HepG2 (cell line): ENCODE measurements around the gene DCAF4. TPM values are rescaled to one million over a fixed set of nuclear protein-coding genes. Genes with fewer than 3 reads are reported as not detected.

ENCODE experiments used
- ATAC-seq: fragments of 200-7000 bp; cut with Tn5 transposase; 3 replicates; pipeline ENCODE4 v1.9.1; 2020; ENCODE audit warnings: mild to moderate bottlenecking, moderate library complexity
- BruUV-seq: library from RNA; stranded (reverse); fragments of 400-500 nt; replicated peaks from 2 replicates; lab custom pipeline; 2021; lab: Mats Ljungman, UMichigan
- CTCF ChIA-PET: fragments of 300-600 bp; formaldehyde crosslinking; extraction: SDS; loops from one replicate; lab custom pipeline; 2021; ENCODE audit warnings: low total read pairs, inconsistent platforms, low intra/inter-chr PET ratio; lab: Yijun Ruan, JAX
- POLR2A ChIA-PET: fragments of 350-600 bp; sonication (Branson Sonifier 250); formaldehyde crosslinking; loops from one replicate; lab custom pipeline; 2020; ENCODE audit warnings: antibody characterized with exemption, inconsistent platforms; lab: Yijun Ruan, JAX
- DNase-seq: peaks from one replicate; pipeline ENCODE4 v3.0.0-alpha.2; 2015; ENCODE audit warnings: low spot score
- FAIRE-seq: peaks from 3 replicates; lab custom pipeline; 2011; peaks lifted over from hg19 to GRCh38; lab: Jason Lieb, UNC
- H2AFZ ChIP-seq: one replicate; pipeline ENCODE4 v1.6.1; 2011; ENCODE audit warnings: low read length, inconsistent platforms
- H3K27ac ChIP-seq: fragments of 300-600 bp; 3 replicates; pipeline ENCODE4 v1.8.0; 2011; ENCODE audit warnings: mixed run types, mild to moderate bottlenecking, mixed read lengths, low read length, inconsistent platforms; ENCODE audit not compliant: insufficient read depth; ENCODE audit errors: extremely low read length
- H3K27me3 ChIP-seq, 2 experiments: fragments of 200-600 bp in 1 of 2; 2 replicates in 1 of 2; 3 replicates in 1 of 2; pipeline versions ENCODE4 v1.6.0 to v1.8.0; 2011; ENCODE audit warnings: low read length in 2 of 2, mild to moderate bottlenecking in 2 of 2, moderate library complexity in 2 of 2, inconsistent platforms in 1 of 2; ENCODE audit not compliant: insufficient read depth in 2 of 2, control insufficient read depth in 1 of 2
- H3K36me3 ChIP-seq, 2 experiments: fragments of 200-600 bp in 1 of 2; replicated peaks in 1 of 2; 2 replicates in 1 of 2; 3 replicates in 1 of 2; pipeline versions ENCODE4 v1.5.1 to v1.8.0; 2011; ENCODE audit warnings: low read length in 2 of 2, inconsistent platforms in 1 of 2; ENCODE audit not compliant: insufficient read depth in 2 of 2, control insufficient read depth in 1 of 2
- H3K4me1 ChIP-seq: 2 replicates; pipeline ENCODE4 v1.5.1; 2012; ENCODE audit warnings: low read length, inconsistent platforms; ENCODE audit not compliant: insufficient read depth
- H3K4me2 ChIP-seq: 2 replicates; pipeline ENCODE4 v1.6.0; 2011; ENCODE audit warnings: low read depth, low read length, inconsistent platforms
- H3K4me3 ChIP-seq, 3 experiments: fragments of 200-600 bp in 1 of 3; sonication (generic), shearing (Covaris generic) in 1 of 3; replicated peaks in 1 of 3; 2 replicates each; pipeline ENCODE4 v1.5.1; 2011 to 2016; ENCODE audit warnings: low read length in 3 of 3, inconsistent platforms in 2 of 3, low read depth in 2 of 3, mild to moderate bottlenecking in 2 of 3, control low read depth in 1 of 3, mixed read lengths in 1 of 3; ENCODE audit not compliant: insufficient read depth in 1 of 3
- H3K79me2 ChIP-seq: one replicate; pipeline ENCODE4 v1.6.1; 2011; ENCODE audit warnings: low read length, inconsistent platforms; ENCODE audit not compliant: insufficient read depth
- H3K9ac ChIP-seq: 2 replicates; pipeline ENCODE4 v1.6.0; 2011; ENCODE audit warnings: mild to moderate bottlenecking, low read depth, low read length, inconsistent platforms; ENCODE audit not compliant: insufficient read depth
- H3K9me3 ChIP-seq: 2 replicates; pipeline ENCODE4 v1.5.1; 2012; ENCODE audit warnings: mild to moderate bottlenecking, low read length
- H4K20me1 ChIP-seq: 2 replicates; pipeline ENCODE4 v1.6.0; 2011; ENCODE audit warnings: inconsistent platforms, mild to moderate bottlenecking, low read length, moderate library complexity; ENCODE audit not compliant: insufficient read depth
- ARHGAP35 ChIP-seq: sonication (generic); formaldehyde crosslinking; IDR thresholded peaks from 2 replicates; pipeline ENCODE4 v1.9.0; 2022; ENCODE audit warnings: mild to moderate bottlenecking, inconsistent platforms, moderate library complexity, missing genetic modification reagents, borderline replicate concordance
- ATF6 ChIP-seq: sonication (generic); formaldehyde crosslinking; conservative IDR thresholded peaks from 2 replicates; pipeline ENCODE4 v1.4.0; 2020; ENCODE audit warnings: missing genetic modification reagents
- CREB1 ChIP-seq, 2 experiments: fragments of 450-650 bp in 1 of 2; IDR thresholded peaks; 2 replicates each; pipeline ENCODE4 v1.6.1; 2016 to 2017; ENCODE audit warnings: control low read depth in 1 of 2, mild to moderate bottlenecking in 1 of 2, missing compliant biosample characterization in 1 of 2, missing genetic modification characterization in 1 of 2
- ESRRA ChIP-seq: sonication (generic); formaldehyde crosslinking; IDR thresholded peaks from 2 replicates; pipeline ENCODE4 v1.5.1; 2020; ENCODE audit warnings: mild to moderate bottlenecking, low read depth, missing genetic modification reagents
- ZNF552 ChIP-seq: sonication (generic); formaldehyde crosslinking; IDR thresholded peaks from 2 replicates; pipeline ENCODE4 v1.9.0; 2022; ENCODE audit warnings: missing genetic modification reagents, mild to moderate bottlenecking, borderline replicate concordance
- WGBS: methylation state at CpG from one replicate; pipeline ENCODE4 v1.1.6; 2017; ENCODE audit warnings: low lambda C conversion rate; 5-methylcytosine and 5-hydroxymethylcytosine counted together
- in situ Hi-C: cut with HindIII; loops from 2 replicates; pipeline ENCODE4 v1.10.0; 2017; ENCODE audit warnings: low pct_unique_long_range_greater_than_20kb; ENCODE audit not compliant: extremely low pct_ligation_motif_present
- intact Hi-C: fragments of 100-400 bp; cut with micrococcal nuclease; formaldehyde crosslinking; loops from one replicate; pipeline ENCODE4 v1.10.0; 2022; ENCODE audit not compliant: unreplicated experiment
- polyA plus RNA-seq, 8 experiments: library from polyadenylated mRNA; depleted of rRNA in 3 of 8; stranded (reverse) in 7 of 8; unstranded in 1 of 8; fragments of >200 nt; fragmentation: Illumina TruSeq in 4 of 8; extraction: Trizol in 4 of 8; gene quantifications; 2 replicates each; pipeline versions ENCODE4 v1.2.1 to v1.2.3, GENCODE V29; 2011 to 2016; ENCODE audit warnings: low read depth in 4 of 8, missing spikeins in 1 of 8, mixed read lengths in 1 of 8; ENCODE audit not compliant: insufficient read depth in 1 of 8
- total RNA-seq, 5 experiments: library from RNA; depleted of rRNA; stranded (reverse); fragments of >200 nt; fragmentation: Illumina TruSeq; extraction: Trizol; gene quantifications; 2 replicates each; pipeline ENCODE4 v1.2.3, GENCODE V29; 2016; ENCODE audit warnings: low read depth in 1 of 5

The DCAF4 gene
- total and polyA plus RNA-seq, 2 of the 13 experiments (the other 11 are each of a cell fraction or from before 2014, with no cell fraction given), result 18.8 to 21.1 TPM

GRCh38 chr14:72909163-72909562 lies 17.1 kb upstream of the DCAF4 start:
- WGBS, result 67% methylated on average over 5 of the region's 5 CpGs
- peaks cover 0 to 6% of the 10 kb centered on the region in 2 experiments; a peak in 2 of 5 replicates for H3K27me3 ChIP-seq
- H3K79me2 ChIP-seq, result no peaks in the 10 kb centered on the region
- TF ChIP-seq CREB1 (IDR thresholded peaks at IDR 0.05) (0 out of 2 replicates have a peak, but pooled peaks have one; percentile 13), CREB1 (CRISPR knock-in tag; IDR thresholded peaks at IDR 0.05) (no peak), ATF6 (CRISPR knock-in tag) (no peak)
- TF ChIP-seq, all 625 proteins: peak for 1
- ChIA-PET POLR2A (no interaction called here), CTCF (no interaction called here)
- Histone ChIP-seq H2AFZ (no peak overlapping the region), H4K20me1 (no peaks in the 10 kb centered on the region), H3K4me2 (no peak overlapping the region), H3K4me3 (no peak overlapping the region), H3K9ac (no peak overlapping the region), H3K4me1 (peaks cover 11% of the 10 kb centered on the region), H3K36me3 (no peaks in the 10 kb centered on the region), H3K27ac (no peak overlapping the region), H3K9me3 (no peaks in the 10 kb centered on the region)
- ATAC-seq (no peak), FAIRE-seq (no peak), DNase-seq (no peak)
- BruUV-seq, result no TSS peak
- intact Hi-C loops (no loop called here), in situ Hi-C loops (no loop called here)

- no peak overlapping the region for H3K9ac ChIP-seq
- no peaks in the 10 kb centered on the region for H3K36me3 ChIP-seq
- intact Hi-C loops, result no loop called here
- no peaks in the 10 kb centered on the region; the same call in 1 of the 2 replicates for H3K4me1 ChIP-seq
- FAIRE-seq, result no peak
- no peak overlapping the region for H3K27ac ChIP-seq
- H4K20me1 ChIP-seq, result no peaks in the 10 kb centered on the region
- no peaks in the 10 kb centered on the region for H3K9me3 ChIP-seq
- DNase-seq, result no peak
- BruUV-seq, result no TSS peak
- H3K27me3 ChIP-seq, result peaks cover 0 to 11% of the 10 kb centered on the region in 2 experiments; a peak in 2 of 5 replicates
- H3K79me2 ChIP-seq, result no peaks in the 10 kb centered on the region
- TF ChIP-seq ESRRA (CRISPR knock-in tag), result no peak
- no peak for TF ChIP-seq ARHGAP35
- TF ChIP-seq ZNF552 (CRISPR knock-in tag), result no peak
- TF ChIP-seq, all 625 proteins: peak for 0
- no peak overlapping the region for H3K4me2 ChIP-seq
- H2AFZ ChIP-seq, result no peak overlapping the region
- CTCF ChIA-PET, result no interaction called here
- POLR2A ChIA-PET, result no interaction called here
- 4% methylated on average over 2 of the region's 2 CpGs for WGBS
- in situ Hi-C loops, result no loop called here
- no peak overlapping the region for H3K4me3 ChIP-seq
- no peak for ATAC-seq
These were observed 12.5 kb upstream of the DCAF4 start for GRCh38 chr14:72913809-72914208.
